ENCODE data around the gene HBQ1. TPM values are rescaled to one million over a fixed set of nuclear protein-coding genes. Genes with fewer than 3 reads are reported as not detected.

HBQ1 gene
- total RNA-seq, 1 donor from 2014 or later: not detected

GRCh38 chr16:188674-189073 lies 8.4 kb downstream of the HBQ1 start:
- H3K27ac ChIP-seq: no peak overlapping the region
- DNase-seq (ENCODE audit: low spot score in 2 of 2): no peak
- no peaks in the 10 kb centered on the region for H3K4me1 ChIP-seq
- H3K4me3 ChIP-seq: no peak overlapping the region
- intact Hi-C loops (cut with DNase I): no loop called here
- H3K36me3 ChIP-seq: peaks cover 64 to 65% of the 10 kb centered on the region in 2 donors
- no peaks in the 10 kb centered on the region for H3K27me3 ChIP-seq
- TF ChIP-seq CTCF (IDR thresholded peaks at IDR 0.05): no peak
- H3K9me3 ChIP-seq: no peaks in the 10 kb centered on the region

GRCh38 chr16:189604-190186 lies 9.4 kb downstream of the HBQ1 start:
- intact Hi-C loops (cut with DNase I): no loop called here
- no peak for DNase-seq (ENCODE audit: low spot score in 2 of 2)

GRCh38 chr16:191831-192230 lies 11.6 kb downstream of the HBQ1 start:
- no peaks in the 10 kb centered on the region for H3K27me3 ChIP-seq
- intact Hi-C loops (cut with DNase I): no loop called here
- TF ChIP-seq CTCF (IDR thresholded peaks at IDR 0.05): no peak
- no peak overlapping the region for H3K4me3 ChIP-seq
- no peaks in the 10 kb centered on the region for H3K4me1 ChIP-seq
- H3K9me3 ChIP-seq: no peaks in the 10 kb centered on the region
- DNase-seq (ENCODE audit: low spot score in 2 of 2): no peak
- peaks cover 94 to 95% of the 10 kb centered on the region in 2 donors for H3K36me3 ChIP-seq
- H3K27ac ChIP-seq: no peak overlapping the region

More at GRCh38 chr16:189604-190186, 9.4 kb downstream of the HBQ1 start:
- peaks cover 75% of the 10 kb centered on the region in 2 donors for H3K36me3 ChIP-seq
- TF ChIP-seq CTCF (IDR thresholded peaks at IDR 0.05): no peak
- no peak overlapping the region for H3K4me3 ChIP-seq
- no peaks in the 10 kb centered on the region for H3K27me3 ChIP-seq
- no peaks in the 10 kb centered on the region for H3K9me3 ChIP-seq
- H3K27ac ChIP-seq: no peak overlapping the region
- no peaks in the 10 kb centered on the region for H3K4me1 ChIP-seq

GRCh38 chr16:192686-193085 lies 12.4 kb downstream of the HBQ1 start:
- DNase-seq (ENCODE audit: low spot score in 2 of 2): no peak
- H3K4me3 ChIP-seq: no peak overlapping the region
- intact Hi-C loops (cut with DNase I): no loop called here
- H3K9me3 ChIP-seq: no peaks in the 10 kb centered on the region
- TF ChIP-seq CTCF (IDR thresholded peaks at IDR 0.05): no peak
- no peaks in the 10 kb centered on the region for H3K4me1 ChIP-seq
- no peaks in the 10 kb centered on the region for H3K27me3 ChIP-seq
- peaks cover 97% of the 10 kb centered on the region in 2 donors for H3K36me3 ChIP-seq
- H3K27ac ChIP-seq: no peak overlapping the region

GRCh38 chr16:193441-193840 lies 13.2 kb downstream of the HBQ1 start:
- TF ChIP-seq CTCF (IDR thresholded peaks at IDR 0.05): no peak
- no peaks in the 10 kb centered on the region for H3K27me3 ChIP-seq
- DNase-seq (ENCODE audit: low spot score in 2 of 2): no peak
- no peaks in the 10 kb centered on the region for H3K9me3 ChIP-seq
- no peak overlapping the region for H3K4me3 ChIP-seq
- peaks cover 98% of the 10 kb centered on the region in 2 donors for H3K36me3 ChIP-seq
- intact Hi-C loops (cut with DNase I): no loop called here
- no peak overlapping the region for H3K27ac ChIP-seq
- no peaks in the 10 kb centered on the region for H3K4me1 ChIP-seq

GRCh38 chr16:194516-194915 lies 14.3 kb downstream of the HBQ1 start:
- TF ChIP-seq CTCF (IDR thresholded peaks at IDR 0.05): no peak
- no peaks in the 10 kb centered on the region for H3K4me1 ChIP-seq
- no peak overlapping the region for H3K27ac ChIP-seq
- peaks cover 98% of the 10 kb centered on the region in 2 donors for H3K36me3 ChIP-seq
- intact Hi-C loops (cut with DNase I): no loop called here
- no peaks in the 10 kb centered on the region for H3K27me3 ChIP-seq
- no peak overlapping the region for H3K4me3 ChIP-seq
- no peaks in the 10 kb centered on the region for H3K9me3 ChIP-seq
- DNase-seq (ENCODE audit: low spot score in 2 of 2): no peak
